Thyroid gland (tissue), 4 donors: ENCODE measurements around the gene SRP19.

Experiments used
- POLR2A ChIP-seq, 2 donors: fragments of 450-650 bp; IDR thresholded peaks; one replicate each; pipeline ENCODE4 v1.6.1; 2017; ENCODE audit warnings: antibody characterized with exemption in 2 of 2, mild to moderate bottlenecking in 2 of 2, moderate library complexity in 1 of 2
- TF ChIP-seq, protein P1 (sequence below), 6 experiments: fragments of 200-600 bp in 3 of 6; fragments of 450-650 bp in 3 of 6; sonication (generic) in 3 of 6; IDR thresholded peaks; one replicate each; pipeline ENCODE4 v1.5.1; 2016 to 2019; ENCODE audit warnings: antibody characterized with exemption in 6 of 6, mild to moderate bottlenecking in 2 of 6, inconsistent platforms in 1 of 6, moderate library complexity in 1 of 6

DNA sequence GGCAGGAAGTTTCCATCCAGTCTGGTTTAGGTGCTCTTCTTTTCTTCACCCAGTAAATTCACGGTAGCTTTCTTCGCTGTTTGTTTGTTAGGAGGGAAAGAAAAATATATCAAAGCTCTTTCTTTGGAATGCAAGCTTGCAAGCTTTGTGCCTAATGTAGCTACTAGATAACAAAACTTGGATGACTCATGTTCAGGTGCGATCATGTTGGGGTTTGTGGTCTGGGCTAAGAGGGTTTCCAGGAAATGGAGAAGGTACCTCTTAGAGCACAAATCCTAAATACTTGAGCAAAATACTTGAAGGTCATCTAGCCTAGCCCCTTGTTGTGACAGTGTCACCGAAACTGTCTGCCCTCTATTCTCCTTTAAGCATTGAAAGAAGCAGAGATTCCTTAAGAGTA, 17.7 kb downstream of the SRP19 start:
- TF ChIP-seq, protein P1, sequence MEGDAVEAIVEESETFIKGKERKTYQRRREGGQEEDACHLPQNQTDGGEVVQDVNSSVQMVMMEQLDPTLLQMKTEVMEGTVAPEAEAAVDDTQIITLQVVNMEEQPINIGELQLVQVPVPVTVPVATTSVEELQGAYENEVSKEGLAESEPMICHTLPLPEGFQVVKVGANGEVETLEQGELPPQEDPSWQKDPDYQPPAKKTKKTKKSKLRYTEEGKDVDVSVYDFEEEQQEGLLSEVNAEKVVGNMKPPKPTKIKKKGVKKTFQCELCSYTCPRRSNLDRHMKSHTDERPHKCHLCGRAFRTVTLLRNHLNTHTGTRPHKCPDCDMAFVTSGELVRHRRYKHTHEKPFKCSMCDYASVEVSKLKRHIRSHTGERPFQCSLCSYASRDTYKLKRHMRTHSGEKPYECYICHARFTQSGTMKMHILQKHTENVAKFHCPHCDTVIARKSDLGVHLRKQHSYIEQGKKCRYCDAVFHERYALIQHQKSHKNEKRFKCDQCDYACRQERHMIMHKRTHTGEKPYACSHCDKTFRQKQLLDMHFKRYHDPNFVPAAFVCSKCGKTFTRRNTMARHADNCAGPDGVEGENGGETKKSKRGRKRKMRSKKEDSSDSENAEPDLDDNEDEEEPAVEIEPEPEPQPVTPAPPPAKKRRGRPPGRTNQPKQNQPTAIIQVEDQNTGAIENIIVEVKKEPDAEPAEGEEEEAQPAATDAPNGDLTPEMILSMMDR (IDR thresholded peaks at IDR 0.05): no peak
- TF ChIP-seq POLR2A (IDR thresholded peaks at IDR 0.05): no peak
